ENCODE measurements around the gene HIVEP3. TPM values are rescaled to one million over a fixed set of nuclear protein-coding genes. Genes with fewer than 3 reads are reported as not detected.

HIVEP3 gene
- total RNA-seq, 1 experiment from 2014 or later = 3.1 TPM

- Histone ChIP-seq H3K36me3 (ENCODE audit: insufficient read depth, low read length, poor library complexity, severe bottlenecking) (no peaks in the 10 kb centered on the region), H3K27me3 (replicated peaks; ENCODE audit: insufficient read depth, low read depth, low read length, poor library complexity) (no peaks in the 10 kb centered on the region), H3K27ac (ENCODE audit: low read depth, low read length, poor library complexity, severe bottlenecking) (no peak overlapping the region), H3K9me3 (ENCODE audit: low read depth, low read length, poor library complexity, severe bottlenecking) (no peaks in the 10 kb centered on the region), H3K4me1 (ENCODE audit: insufficient read depth, low read length, poor library complexity, severe bottlenecking) (no peaks in the 10 kb centered on the region), H3K4me3 (ENCODE audit: low read depth, low read length, poor library complexity, severe bottlenecking) (no peak overlapping the region)
- TF ChIP-seq EZH2 (IDR thresholded peaks at IDR 0.05; ENCODE audit: borderline replicate concordance, low read depth, low read length, poor library complexity, severe bottlenecking) = no peak
- no peak for TF ChIP-seq CTCF (conservative IDR thresholded peaks at IDR 0.05; ENCODE audit: low read depth, low read length)
- ChIA-PET POLR2A (ENCODE audit: low non-redundant PET) (no interaction called here), CTCF (no interaction called here)
- no TSS peak for BruUV-seq (replicated peaks)
- intact Hi-C loops (cut with micrococcal nuclease; ENCODE audit: unreplicated experiment) = no loop called here
- no peak for DNase-seq (ENCODE audit: low spot score)
Observed at GRCh38 chr1:41819069-41819468, 99.7 kb downstream of the HIVEP3 start.

GRCh38 chr1:41816061-41816460, 102.7 kb downstream of the HIVEP3 start:
- no peaks in the 10 kb centered on the region for H3K36me3 ChIP-seq (ENCODE audit: insufficient read depth, low read length, poor library complexity, severe bottlenecking)
- TF ChIP-seq EZH2 (IDR thresholded peaks at IDR 0.05; ENCODE audit: borderline replicate concordance, low read depth, low read length, poor library complexity, severe bottlenecking) (no peak), CTCF (conservative IDR thresholded peaks at IDR 0.05; ENCODE audit: low read depth, low read length) (no peak)
- BruUV-seq (replicated peaks) = no TSS peak
- H3K4me1 ChIP-seq (ENCODE audit: insufficient read depth, low read length, poor library complexity, severe bottlenecking) = no peaks in the 10 kb centered on the region
- ChIA-PET CTCF (no interaction called here), POLR2A (ENCODE audit: low non-redundant PET) (no interaction called here)
- no peaks in the 10 kb centered on the region for H3K9me3 ChIP-seq (ENCODE audit: low read depth, low read length, poor library complexity, severe bottlenecking)
- no peak overlapping the region for H3K27ac ChIP-seq (ENCODE audit: low read depth, low read length, poor library complexity, severe bottlenecking)
- no peak for DNase-seq (ENCODE audit: low spot score)
- H3K4me3 ChIP-seq (ENCODE audit: low read depth, low read length, poor library complexity, severe bottlenecking) = no peak overlapping the region
- H3K27me3 ChIP-seq (replicated peaks; ENCODE audit: insufficient read depth, low read depth, low read length, poor library complexity) = no peaks in the 10 kb centered on the region
- intact Hi-C loops (cut with micrococcal nuclease; ENCODE audit: unreplicated experiment) = no loop called here

GRCh38 chr1:41813755-41814745, 104.7 kb downstream of the HIVEP3 start:
- TF ChIP-seq EZH2 (IDR thresholded peaks at IDR 0.05; ENCODE audit: borderline replicate concordance, low read depth, low read length, poor library complexity, severe bottlenecking) (no peak), CTCF (conservative IDR thresholded peaks at IDR 0.05; ENCODE audit: low read depth, low read length) (no peak)
- Histone ChIP-seq H3K4me3 (ENCODE audit: low read depth, low read length, poor library complexity, severe bottlenecking) (no peak overlapping the region), H3K27me3 (replicated peaks; ENCODE audit: insufficient read depth, low read depth, low read length, poor library complexity) (no peaks in the 10 kb centered on the region), H3K9me3 (ENCODE audit: low read depth, low read length, poor library complexity, severe bottlenecking) (no peaks in the 10 kb centered on the region), H3K27ac (ENCODE audit: low read depth, low read length, poor library complexity, severe bottlenecking) (no peak overlapping the region), H3K4me1 (ENCODE audit: insufficient read depth, low read length, poor library complexity, severe bottlenecking) (no peaks in the 10 kb centered on the region), H3K36me3 (ENCODE audit: insufficient read depth, low read length, poor library complexity, severe bottlenecking) (no peaks in the 10 kb centered on the region)
- BruUV-seq (replicated peaks) = no TSS peak
- ChIA-PET POLR2A (ENCODE audit: low non-redundant PET) (no interaction called here), CTCF (no interaction called here)
- intact Hi-C loops (cut with micrococcal nuclease; ENCODE audit: unreplicated experiment) = no loop called here
- DNase-seq (ENCODE audit: low spot score) = no peak
